Activated CD8-positive, alpha-beta T cell treated with anti-CD3 and anti-CD28 coated beads for 36 hours (primary cell): ENCODE data around the gene GAD2. TPM values are rescaled to one million over a fixed set of nuclear protein-coding genes. Genes with fewer than 3 reads are reported as not detected.

ENCODE experiments used
- ATAC-seq: fragments of 200-7000 bp; cut with Tn5 transposase; one replicate; pipeline ENCODE4 v1.10.0; 2021; ENCODE audit warnings: mild to moderate bottlenecking, moderate library complexity
- CTCF ChIA-PET: fragments of 350-600 bp; sonication (Branson Sonifier 250); formaldehyde crosslinking; loops from one replicate; lab custom pipeline; 2021; ENCODE audit warnings: antibody characterized with exemption; lab: Charles Lee
- POLR2A ChIA-PET: fragments of 350-600 bp; sonication (Branson Sonifier 250); formaldehyde crosslinking; loops from one replicate; lab custom pipeline; 2021; ENCODE audit warnings: antibody characterized with exemption; lab: Charles Lee
- DNase-seq: peaks from one replicate; pipeline ENCODE4 v3.0.0-alpha.2; 2020
- H3K27ac Mint-ChIP-seq: one replicate; pipeline ENCODE4 v1.8.0; 2021; ENCODE audit warnings: mild to moderate bottlenecking, mixed read lengths
- H3K27me3 Mint-ChIP-seq: one replicate; pipeline ENCODE4 v1.8.0; 2021; ENCODE audit warnings: mixed read lengths
- H3K36me3 Mint-ChIP-seq: one replicate; pipeline ENCODE4 v1.8.0; 2021; ENCODE audit warnings: low read depth, mixed read lengths
- H3K4me1 Mint-ChIP-seq: one replicate; pipeline ENCODE4 v1.8.0; 2021; ENCODE audit warnings: low read depth, mixed read lengths
- H3K4me3 Mint-ChIP-seq: one replicate; pipeline ENCODE4 v1.8.0; 2021; ENCODE audit warnings: mild to moderate bottlenecking, moderate library complexity, mixed read lengths
- H3K9me3 Mint-ChIP-seq: one replicate; pipeline ENCODE4 v1.8.0; 2021; ENCODE audit warnings: mixed read lengths
- intact Hi-C: fragments of 100-400 bp; cut with micrococcal nuclease; formaldehyde crosslinking; loops from one replicate; pipeline ENCODE4 v1.10.0; 2022
- total RNA-seq, 2 experiments: library from RNA; stranded (reverse); gene quantifications; one replicate each; pipeline ENCODE4 v1.2.3, GENCODE V29; 2021
- TF ChIP-seq, protein P1 (sequence below): fragments of 200-600 bp; IDR thresholded peaks from one replicate; pipeline ENCODE4 v1.8.0; 2022; ENCODE audit warnings: antibody characterized with exemption, mild to moderate bottlenecking

The GAD2 gene
- total RNA-seq, 2 experiments from 2014 or later = not detected

DNA sequence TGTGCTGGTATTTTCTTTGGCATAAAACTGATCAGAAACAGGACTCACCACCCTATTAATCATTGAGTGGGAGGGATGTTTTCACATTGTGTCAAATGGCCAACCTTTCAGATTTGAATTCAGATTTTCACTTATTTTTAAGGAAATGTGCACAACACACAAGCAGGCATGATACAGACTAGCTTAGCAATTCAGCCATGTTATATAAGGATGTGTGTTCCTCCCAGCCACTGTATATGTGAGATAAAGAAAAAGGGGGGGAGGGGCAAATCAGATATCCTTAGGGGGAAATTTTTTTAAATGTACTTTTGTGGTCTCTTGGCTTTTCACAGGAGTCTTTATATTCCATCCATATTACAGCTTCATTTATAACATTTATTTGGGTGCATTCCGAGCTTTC, 3.1 kb downstream of the GAD2 start:
- ATAC-seq (no peak), DNase-seq (no peak)
- Mint-ChIP-seq H3K36me3 (no peaks in the 10 kb centered on the region), H3K9me3 (no peaks in the 10 kb centered on the region), H3K27me3 (peaks cover 82% of the 10 kb centered on the region), H3K4me3 (no peak overlapping the region), H3K27ac (no peak overlapping the region), H3K4me1 (peaks cover 25% of the 10 kb centered on the region)
- intact Hi-C loops = no loop called here
- CTCF ChIA-PET = interaction anchor here (0.9 kb wide), 1 partner anchor 13 kb away, joined by 3 read pairs; no protein-coding TSS in a partner anchor
- POLR2A ChIA-PET = no interaction called here
- TF ChIP-seq, protein P1, sequence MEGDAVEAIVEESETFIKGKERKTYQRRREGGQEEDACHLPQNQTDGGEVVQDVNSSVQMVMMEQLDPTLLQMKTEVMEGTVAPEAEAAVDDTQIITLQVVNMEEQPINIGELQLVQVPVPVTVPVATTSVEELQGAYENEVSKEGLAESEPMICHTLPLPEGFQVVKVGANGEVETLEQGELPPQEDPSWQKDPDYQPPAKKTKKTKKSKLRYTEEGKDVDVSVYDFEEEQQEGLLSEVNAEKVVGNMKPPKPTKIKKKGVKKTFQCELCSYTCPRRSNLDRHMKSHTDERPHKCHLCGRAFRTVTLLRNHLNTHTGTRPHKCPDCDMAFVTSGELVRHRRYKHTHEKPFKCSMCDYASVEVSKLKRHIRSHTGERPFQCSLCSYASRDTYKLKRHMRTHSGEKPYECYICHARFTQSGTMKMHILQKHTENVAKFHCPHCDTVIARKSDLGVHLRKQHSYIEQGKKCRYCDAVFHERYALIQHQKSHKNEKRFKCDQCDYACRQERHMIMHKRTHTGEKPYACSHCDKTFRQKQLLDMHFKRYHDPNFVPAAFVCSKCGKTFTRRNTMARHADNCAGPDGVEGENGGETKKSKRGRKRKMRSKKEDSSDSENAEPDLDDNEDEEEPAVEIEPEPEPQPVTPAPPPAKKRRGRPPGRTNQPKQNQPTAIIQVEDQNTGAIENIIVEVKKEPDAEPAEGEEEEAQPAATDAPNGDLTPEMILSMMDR = no peak

DNA sequence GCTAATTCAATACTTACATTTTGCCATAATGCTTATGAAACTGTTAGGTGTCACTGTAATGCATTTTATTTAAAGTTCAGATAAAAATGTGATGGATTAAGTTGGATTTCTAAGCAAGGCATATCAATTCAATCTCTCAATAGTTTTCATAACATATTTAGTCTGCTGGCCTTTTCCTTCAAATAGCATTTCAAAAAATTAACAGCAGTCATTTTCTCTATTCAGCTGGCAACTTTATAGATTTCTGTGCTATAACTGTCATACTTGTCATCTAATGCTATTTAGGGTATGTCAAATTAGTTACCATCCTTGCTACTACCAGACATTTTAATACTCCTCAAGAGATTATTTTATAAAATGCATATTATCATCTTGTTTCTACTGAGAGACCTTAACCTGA, 4.3 kb downstream of the GAD2 start:
- ChIA-PET CTCF (no interaction called here), POLR2A (no interaction called here)
- H3K4me1 Mint-ChIP-seq = peaks cover 20% of the 10 kb centered on the region
- ATAC-seq (no peak), DNase-seq (no peak)
- peaks cover 75% of the 10 kb centered on the region for H3K27me3 Mint-ChIP-seq
- intact Hi-C loops = no loop called here
- TF ChIP-seq, protein P1 = no peak
- H3K27ac Mint-ChIP-seq = no peak overlapping the region
- no peaks in the 10 kb centered on the region for H3K36me3 Mint-ChIP-seq
- no peak overlapping the region for H3K4me3 Mint-ChIP-seq
- H3K9me3 Mint-ChIP-seq = no peaks in the 10 kb centered on the region

DNA sequence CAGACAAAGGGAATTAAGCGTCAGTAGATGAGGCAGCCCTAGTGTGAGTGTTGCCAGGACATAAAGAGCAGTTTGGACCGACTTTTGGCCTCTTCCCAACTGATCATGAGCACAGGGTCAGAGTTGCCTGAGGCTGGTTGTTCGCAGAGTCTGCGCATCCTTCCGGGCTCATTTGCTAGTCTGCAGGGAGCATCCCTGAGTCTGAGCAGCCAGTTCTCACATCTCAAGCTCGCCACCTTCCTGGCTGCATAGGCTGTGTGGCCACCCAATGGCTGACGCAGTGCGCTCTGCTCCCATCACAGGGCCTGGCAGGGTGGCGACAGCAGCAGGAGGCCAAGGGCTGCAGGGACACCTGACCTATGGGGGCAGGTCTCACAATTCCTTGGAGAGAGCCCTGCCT, 5.0 kb downstream of the GAD2 start:
- Mint-ChIP-seq H3K27me3 (peaks cover 70% of the 10 kb centered on the region), H3K27ac (no peak overlapping the region), H3K36me3 (no peaks in the 10 kb centered on the region), H3K9me3 (no peaks in the 10 kb centered on the region), H3K4me1 (peaks cover 15% of the 10 kb centered on the region), H3K4me3 (no peak overlapping the region)
- intact Hi-C loops = no loop called here
- no peak for ATAC-seq
- ChIA-PET POLR2A (interaction anchor here (0.8 kb wide), 1 partner anchor 427 kb away, joined by 3 read pairs; no protein-coding TSS in a partner anchor), CTCF (no interaction called here)
- TF ChIP-seq, protein P1 = no peak
- DNase-seq = no peak

DNA sequence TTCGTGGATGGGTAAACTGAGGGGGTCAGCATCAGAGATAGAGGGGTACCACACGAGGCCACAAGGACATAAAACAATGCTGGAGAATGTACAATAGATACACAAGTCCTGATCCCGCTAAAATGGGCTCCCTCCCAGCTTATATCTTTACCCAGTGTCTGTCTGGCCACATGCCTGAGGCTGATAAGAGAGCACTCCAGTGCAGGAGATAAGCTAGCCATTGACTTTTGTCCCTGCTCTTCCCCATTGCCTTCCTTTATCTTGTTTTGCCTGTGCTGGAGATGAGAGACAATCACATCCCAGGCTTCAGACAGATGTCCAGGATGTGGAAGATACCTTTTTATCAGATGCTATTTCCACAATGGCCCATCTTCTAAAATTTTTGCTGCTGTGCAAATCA, 6.0 kb downstream of the GAD2 start:
- ATAC-seq (no peak), DNase-seq (no peak)
- Mint-ChIP-seq H3K4me3 (no peak overlapping the region), H3K36me3 (no peaks in the 10 kb centered on the region), H3K27ac (no peak overlapping the region), H3K9me3 (no peaks in the 10 kb centered on the region), H3K27me3 (peaks cover 59% of the 10 kb centered on the region), H3K4me1 (peaks cover 7% of the 10 kb centered on the region)
- ChIA-PET CTCF (interaction anchor here (0.7 kb wide), 1 partner anchor 11 kb away, joined by 3 read pairs; no protein-coding TSS in a partner anchor), POLR2A (interaction anchor here (0.6 kb wide), 1 partner anchor 356 kb away, joined by 3 read pairs; no protein-coding TSS in a partner anchor)
- intact Hi-C loops = no loop called here
- TF ChIP-seq, protein P1 = no peak

DNA sequence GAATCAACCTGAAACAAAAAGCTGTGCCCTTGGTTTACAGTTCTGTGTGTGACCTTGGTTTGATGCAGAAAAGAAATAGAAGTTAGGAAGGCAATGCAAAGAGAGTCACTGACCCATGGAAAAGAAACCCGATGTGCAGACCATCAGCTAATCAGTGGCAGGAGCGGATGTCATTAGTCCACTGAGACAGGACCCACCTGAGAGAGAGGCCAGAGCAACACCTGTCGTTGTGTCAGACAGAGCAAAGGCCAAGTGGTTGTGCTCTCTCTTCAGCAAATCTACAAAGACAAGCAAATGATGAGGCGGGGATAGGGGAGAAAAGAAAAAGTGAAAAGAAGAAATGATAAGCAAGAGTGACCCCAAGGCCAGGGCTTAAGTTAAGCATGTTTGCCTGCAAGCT, 8.7 kb downstream of the GAD2 start:
- no peaks in the 10 kb centered on the region for H3K4me1 Mint-ChIP-seq
- CTCF ChIA-PET = no interaction called here
- no peaks in the 10 kb centered on the region for H3K36me3 Mint-ChIP-seq

More for the DNA sequence above, 8.7 kb downstream of the GAD2 start:
- TF ChIP-seq, protein P1 = no peak
- DNase-seq = no peak
- POLR2A ChIA-PET = no interaction called here
- no peak for ATAC-seq
- Mint-ChIP-seq H3K4me3 (no peak overlapping the region), H3K9me3 (no peaks in the 10 kb centered on the region), H3K27ac (no peak overlapping the region), H3K27me3 (peaks cover 50% of the 10 kb centered on the region)
- intact Hi-C loops = no loop called here
